Keratinocyte (primary cell): ENCODE data around the gene DNAH3. TPM values are rescaled to one million over a fixed set of nuclear protein-coding genes. Genes with fewer than 3 reads are reported as not detected.
A peak's percentile ranks its signal among the peaks of the same experiment; 100 is the strongest.

Source experiments
- DNase-seq: peaks from one replicate; pipeline ENCODE4 v3.0.0-alpha.2; 2011; ENCODE audit warnings: low read depth, missing footprints, low spot score
- FAIRE-seq: peaks from 2 replicates; lab custom pipeline; 2011; peaks lifted over from hg19 to GRCh38; lab: Jason Lieb, UNC
- H2AFZ ChIP-seq: 2 replicates; pipeline ENCODE4 v1.6.0; 2012; ENCODE audit warnings: low read length, control low read depth, inconsistent platforms; ENCODE audit not compliant: control insufficient read depth
- H3K27ac ChIP-seq: 2 replicates; pipeline ENCODE4 v1.5.1; 2011; ENCODE audit warnings: low read length; ENCODE audit not compliant: control insufficient read depth, insufficient read depth
- H3K27me3 ChIP-seq: 3 replicates; pipeline ENCODE4 v1.6.0; 2011; ENCODE audit warnings: low read length; ENCODE audit not compliant: control insufficient read depth, insufficient read depth; ENCODE audit errors: extremely low read depth
- H3K36me3 ChIP-seq, 2 experiments: 2 replicates in 1 of 2; 3 replicates in 1 of 2; pipeline ENCODE4 v1.5.1; 2011; ENCODE audit warnings: low read length in 2 of 2, mild to moderate bottlenecking in 1 of 2; ENCODE audit not compliant: control insufficient read depth in 2 of 2, insufficient read depth in 2 of 2; ENCODE audit errors: extremely low read depth in 1 of 2
- H3K4me1 ChIP-seq: 3 replicates; pipeline ENCODE4 v1.5.1; 2011; ENCODE audit warnings: low read length; ENCODE audit not compliant: control insufficient read depth, insufficient read depth; ENCODE audit errors: extremely low read depth
- H3K4me2 ChIP-seq: 3 replicates; pipeline ENCODE4 v1.6.0; 2011; ENCODE audit warnings: low read depth, low read length; ENCODE audit not compliant: control insufficient read depth, insufficient read depth; ENCODE audit errors: extremely low read depth
- H3K4me3 ChIP-seq, 3 experiments: fragments of 200-600 bp in 1 of 3; sonication (generic) in 1 of 3; 2 replicates in 2 of 3; 3 replicates in 1 of 3; pipeline ENCODE4 v1.5.1; 2011 to 2016; ENCODE audit warnings: low read length in 3 of 3, mild to moderate bottlenecking in 3 of 3, control low read depth in 2 of 3, inconsistent platforms in 1 of 3, low read depth in 1 of 3, mixed read lengths in 1 of 3, mixed run types in 1 of 3, moderate library complexity in 1 of 3; ENCODE audit not compliant: control insufficient read depth in 2 of 3, insufficient read depth in 2 of 3; ENCODE audit errors: extremely low read depth in 1 of 3
- H3K79me2 ChIP-seq: 2 replicates; pipeline ENCODE4 v1.6.0; 2012; ENCODE audit warnings: low read length; ENCODE audit not compliant: control insufficient read depth, insufficient read depth
- H3K9ac ChIP-seq: 3 replicates; pipeline ENCODE4 v1.6.0; 2011; ENCODE audit warnings: low read length; ENCODE audit not compliant: control insufficient read depth, insufficient read depth; ENCODE audit errors: extremely low read depth
- H3K9me1 ChIP-seq: 3 replicates; pipeline ENCODE4 v1.6.0; 2011; ENCODE audit warnings: low read length; ENCODE audit not compliant: control insufficient read depth, insufficient read depth; ENCODE audit errors: extremely low read depth
- H3K9me3 ChIP-seq: 2 replicates; pipeline ENCODE4 v1.5.1; 2012; ENCODE audit warnings: low read depth, low read length; ENCODE audit not compliant: control insufficient read depth
- H4K20me1 ChIP-seq: 3 replicates; pipeline ENCODE4 v1.6.0; 2011; ENCODE audit warnings: low read length; ENCODE audit not compliant: control insufficient read depth, insufficient read depth; ENCODE audit errors: extremely low read depth
- CTCF ChIP-seq, 3 experiments: IDR thresholded peaks in 1 of 3; conservative IDR thresholded peaks in 1 of 3; optimal IDR thresholded peaks in 1 of 3; 2 replicates in 2 of 3; 3 replicates in 1 of 3; pipeline versions ENCODE3 to v1.5.1; 2011; ENCODE audit warnings: low read length in 3 of 3, mild to moderate bottlenecking in 3 of 3, moderate library complexity in 2 of 3, control low read depth in 1 of 3, inconsistent platforms in 1 of 3; ENCODE audit not compliant: insufficient read depth in 2 of 3; ENCODE audit errors: extremely low read depth in 1 of 3
- EZH2 ChIP-seq: IDR thresholded peaks from one replicate; pipeline ENCODE4 v1.6.1; 2012; ENCODE audit warnings: inconsistent platforms, mild to moderate bottlenecking, low read length, moderate library complexity
- dilution Hi-C: fragments of 300-500 bp; cut with MboI; formaldehyde crosslinking; loops from one replicate; pipeline ENCODE4 v1.7.0; 2020; ENCODE audit warnings: low sequenced_read_pairs; ENCODE audit not compliant: extremely low pct_ligation_motif_present
- polyA plus RNA-seq, 5 experiments: library from polyadenylated mRNA; depleted of rRNA in 3 of 5; stranded (reverse) in 3 of 5; stranded (forward) in 1 of 5; unstranded in 1 of 5; fragments of >200 nt; gene quantifications; 1 replicate in 1 of 5; 2 replicates in 3 of 5; 3 replicates in 1 of 5; pipeline versions ENCODE4 v1.2.1 to v1.2.3, GENCODE V29; 2011 to 2012; ENCODE audit warnings: missing spikeins in 2 of 5, low read depth in 1 of 5, low replicate concordance in 1 of 5

Gene DNAH3
- polyA plus RNA-seq, 1 donor (not counting 4 experiments of a cell fraction or from before 2014, with no cell fraction given) = 1.2 TPM

GRCh38 chr16:20906341-20907255, 244.0 kb downstream of the DNAH3 start:
- Histone ChIP-seq H3K9ac (peak overlapping the region; percentile 45), H3K4me3 (peak overlapping the region in 2 of 3 experiments; percentile 4 to 18), H3K4me1 (peaks cover 70% of the 10 kb centered on the region), H3K36me3 (no peaks in the 10 kb centered on the region), H4K20me1 (no peaks in the 10 kb centered on the region), H2AFZ (no peak overlapping the region), H3K27ac (peak overlapping the region; percentile 76), H3K9me1 (no peaks in the 10 kb centered on the region), H3K4me2 (peak overlapping the region; percentile 81), H3K9me3 (no peaks in the 10 kb centered on the region), H3K27me3 (no peaks in the 10 kb centered on the region), H3K79me2 (peaks cover 12% of the 10 kb centered on the region)
- TF ChIP-seq CTCF (optimal IDR thresholded peaks at IDR 0.05 in 1 of 3, IDR thresholded peaks at IDR 0.05 in 1 of 3, conservative IDR thresholded peaks at IDR 0.05 in 1 of 3; ENCODE audit: extremely low read depth in 1 of 3, insufficient read depth in 2 of 3, low read length in 3 of 3) (no peak), EZH2 (no peak)
- FAIRE-seq = peak; percentile 36
- DNase-seq = no peak
- dilution Hi-C loops = no loop called here

GRCh38 chr16:20905576-20905975, 245.1 kb downstream of the DNAH3 start:
- DNase-seq (no peak), FAIRE-seq (no peak)
- Histone ChIP-seq H3K79me2 (peaks cover 12% of the 10 kb centered on the region), H2AFZ (no peak overlapping the region), H4K20me1 (no peaks in the 10 kb centered on the region), H3K4me1 (peaks cover 63% of the 10 kb centered on the region), H3K36me3 (no peaks in the 10 kb centered on the region), H3K27ac (peak overlapping the region; percentile 76), H3K27me3 (no peaks in the 10 kb centered on the region), H3K4me2 (peak overlapping the region; percentile 81), H3K9me3 (no peaks in the 10 kb centered on the region), H3K9me1 (no peaks in the 10 kb centered on the region), H3K9ac (peak overlapping the region; percentile 22), H3K4me3 (no peak overlapping the region)
- dilution Hi-C loops = no loop called here
- TF ChIP-seq EZH2 (no peak), CTCF (optimal IDR thresholded peaks at IDR 0.05 in 1 of 3, IDR thresholded peaks at IDR 0.05 in 1 of 3, conservative IDR thresholded peaks at IDR 0.05 in 1 of 3; ENCODE audit: extremely low read depth in 1 of 3, insufficient read depth in 2 of 3, low read length in 3 of 3) (no peak)
